ENCODE measurements around the gene WDFY4. TPM values are rescaled to one million over a fixed set of nuclear protein-coding genes. Genes with fewer than 3 reads are reported as not detected.
A peak's percentile ranks its signal among the peaks of the same experiment; 100 is the strongest.

The WDFY4 gene
- total and polyA plus RNA-seq, 9 of the 15 experiments (the other 6 are each of a cell fraction or from before 2014, with no cell fraction given): 0.01 to 0.02 (median 0.01) TPM; not detected in 6

- Histone ChIP-seq H3K9me1 (ENCODE audit: control insufficient read depth, insufficient read depth, low read length) (no peaks in the 10 kb centered on the region), H3K27ac (ENCODE audit: extremely low read depth, low read depth, low read length) (no peak overlapping the region), H3K9ac (ENCODE audit: insufficient read depth in 1 of 2, low read depth in 2 of 2, low read length in 2 of 2) (no peak overlapping the region), H3K4me2 (ENCODE audit: insufficient read depth, low read length) (no peak overlapping the region), H3K27me3 (ENCODE audit: control insufficient read depth in 2 of 2, insufficient read depth in 2 of 2, low read length in 2 of 2) (peaks cover 0 to 12% of the 10 kb centered on the region in 2 experiments; a peak in 4 of 5 replicates), H3K9me3 (replicated peaks; ENCODE audit: control insufficient read depth, insufficient read depth, low read depth, low read length) (no peaks in the 10 kb centered on the region), H3K79me2 (ENCODE audit: control insufficient read depth, insufficient read depth, low read length) (no peaks in the 10 kb centered on the region), H2AFZ (ENCODE audit: low read depth, low read length) (no peak overlapping the region), H4K20me1 (replicated peaks; ENCODE audit: control insufficient read depth, insufficient read depth, low read length) (no peaks in the 10 kb centered on the region; the same call in 1 of the 2 replicates), H3K4me1 (replicated peaks in 1 of 2; ENCODE audit: control insufficient read depth in 2 of 2, insufficient read depth in 2 of 2, low read length in 2 of 2) (no peaks in the 10 kb centered on the region), H3K36me3 (ENCODE audit: control insufficient read depth, insufficient read depth, low read length) (no peaks in the 10 kb centered on the region), H3K4me3 (no peak overlapping the region)
- POLR2A ChIA-PET: interaction anchor here (0.5 to 1.1 kb wide), 2 partner anchors 27 to 776 kb away, joined by 3 read pairs; no protein-coding TSS in a partner anchor
- no peak for ATAC-seq
- no peak for FAIRE-seq
- TF ChIP-seq NCOA1 (IDR thresholded peaks at IDR 0.05; ENCODE audit: low read depth) (no peak), RNF219 (CRISPR knock-in tag; IDR thresholded peaks at IDR 0.05) (no peak), ZNF12 (CRISPR knock-in tag; IDR thresholded peaks at IDR 0.05) (peak; percentile 86), RBM25 (IDR thresholded peaks at IDR 0.05; ENCODE audit: low read depth, low read length, severe bottlenecking) (no peak), NCOA4 (IDR thresholded peaks at IDR 0.05; ENCODE audit: partially characterized antibody) (no peak)
- intact Hi-C loops (cut with micrococcal nuclease) (no loop called here), in situ Hi-C loops (cut with MboI) (no loop called here)
- DNase-seq (ENCODE audit: extremely low read depth in 1 of 4, low spot score in 3 of 4): no peak
- WGBS (ENCODE audit: insufficient coverage, low coverage, missing lambda C conversion rate): 1% methylated on average over 8 of the region's 8 CpGs
- CTCF ChIA-PET (ENCODE audit: low intra/inter-chr PET ratio): no interaction called here
- BruUV-seq (replicated peaks): no TSS peak
Observed at GRCh38 chr10:48735836-48736390, 51.2 kb downstream of the WDFY4 start.
